Stimulated activated CD8-positive, alpha-beta memory T cell treated with anti-CD3 and anti-CD28 coated beads, Interleukin-15, amount 100 ng/mL, for 1 hour (primary cell): Measurements from ENCODE around the gene SLC34A3.

ENCODE experiments used
- DNase-seq: peaks from one replicate; pipeline ENCODE4 v3.0.0-alpha.2; 2020; ENCODE audit warnings: low read depth

The SLC34A3 gene

DNA sequence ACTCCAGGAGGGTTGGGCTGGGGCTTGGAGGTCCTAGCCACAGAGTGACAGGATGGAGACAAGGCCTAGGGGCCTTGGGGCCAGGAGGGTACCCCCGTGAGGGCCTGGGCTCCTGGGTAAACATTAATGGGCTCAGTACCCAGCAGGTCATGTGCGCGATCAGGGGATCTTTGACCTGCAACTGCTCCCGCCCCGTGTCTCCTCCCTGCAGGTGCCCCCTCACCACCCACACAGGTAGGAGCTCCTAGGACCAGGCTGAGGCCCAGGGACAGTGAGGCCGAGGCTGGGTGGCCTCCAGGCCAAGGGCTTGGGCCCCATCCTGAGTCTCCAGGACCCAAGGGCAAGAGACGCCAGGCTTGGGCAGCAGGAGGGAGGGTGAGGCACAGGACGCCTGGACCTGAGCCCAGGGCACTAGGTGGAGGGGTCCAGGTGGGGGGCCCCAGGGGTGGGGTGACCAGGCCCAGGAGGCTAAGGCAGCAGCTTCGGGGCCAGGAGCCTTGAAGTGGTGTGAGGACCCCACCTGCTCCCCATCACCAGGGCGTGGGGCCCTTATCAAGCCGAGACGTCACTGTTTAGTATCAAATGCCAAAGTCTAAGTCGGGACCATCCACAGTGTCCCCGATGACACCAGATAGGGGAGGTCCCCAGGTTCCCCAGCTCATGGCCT lies at the start of gene SLC34A3:
SLC34A3 (plus strand) TSS at position 197 of the 667 bp plus-strand sequence. CDS start 802 bp downstream, outside the sequence.
- no peak for DNase-seq

DNA sequence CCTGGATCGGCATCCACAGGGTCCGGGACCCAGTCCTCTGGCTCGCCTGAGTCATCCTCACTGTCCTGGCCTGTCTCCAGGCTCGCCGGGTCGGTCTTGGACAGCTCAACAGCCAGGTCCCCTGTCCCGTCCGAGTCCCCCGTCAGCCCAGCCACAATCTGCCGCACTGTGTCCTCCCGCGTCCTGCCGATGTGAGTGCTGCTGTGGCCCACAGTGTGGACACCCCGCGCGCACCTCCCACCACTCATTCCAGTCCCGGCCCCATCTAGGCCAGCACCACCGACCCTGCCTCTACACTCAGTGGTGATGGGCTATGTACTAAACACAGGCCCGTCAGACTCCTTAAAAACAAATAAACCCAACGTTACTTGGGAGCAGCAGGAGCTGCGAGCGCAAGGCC lies 49.0 kb upstream of the SLC34A3 start:
- DNase-seq = no peak

DNA sequence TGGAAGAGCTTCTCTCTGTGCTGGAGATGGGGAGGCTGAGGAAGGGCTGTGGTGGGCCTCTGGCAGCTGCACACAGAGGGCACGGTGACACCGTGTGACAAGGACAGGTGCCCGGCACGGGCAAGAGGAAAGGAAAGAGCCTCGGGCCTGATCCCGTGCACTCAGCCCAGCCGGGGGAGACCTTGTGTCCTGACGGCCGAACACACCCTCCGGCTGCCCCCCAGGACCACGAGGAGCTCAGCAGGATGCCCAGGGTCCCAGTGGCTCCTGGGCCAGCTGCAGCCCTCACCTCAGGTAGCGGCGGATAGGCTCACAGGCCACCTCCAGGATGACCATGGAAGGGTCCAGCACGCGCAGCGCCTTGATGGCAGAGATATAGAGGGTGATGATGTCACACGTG lies 47.9 kb upstream of the SLC34A3 start:
- no peak for DNase-seq

DNA sequence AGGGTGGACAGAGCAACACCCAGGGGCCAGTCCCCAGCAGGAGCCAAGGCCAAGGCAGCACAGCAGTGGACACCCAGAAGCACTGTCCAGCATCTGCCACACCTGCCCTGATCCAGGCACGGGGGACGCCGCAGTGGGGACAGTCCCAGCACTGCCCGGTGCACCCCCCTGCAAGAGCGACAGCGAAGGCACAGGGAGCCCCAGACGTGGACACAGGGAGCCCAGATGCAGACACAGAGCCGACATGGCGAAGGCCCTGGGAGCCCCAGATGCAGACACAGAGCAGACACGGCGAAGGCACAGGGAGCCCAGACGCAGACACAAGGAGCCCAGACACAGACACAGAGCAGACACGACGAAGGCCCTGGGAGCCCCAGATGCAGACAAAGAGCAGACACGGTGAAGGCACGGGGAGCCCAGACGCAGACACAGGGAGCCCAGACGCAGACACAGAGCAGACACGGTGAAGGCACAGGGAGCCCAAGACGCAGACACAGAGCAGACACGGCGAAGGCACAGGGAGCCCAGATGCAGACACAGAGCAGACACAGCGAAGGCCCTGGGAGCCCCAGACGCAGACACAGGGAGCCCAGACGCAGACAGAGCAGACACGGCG lies 46.6 kb upstream of the SLC34A3 start:
- no peak for DNase-seq

DNA sequence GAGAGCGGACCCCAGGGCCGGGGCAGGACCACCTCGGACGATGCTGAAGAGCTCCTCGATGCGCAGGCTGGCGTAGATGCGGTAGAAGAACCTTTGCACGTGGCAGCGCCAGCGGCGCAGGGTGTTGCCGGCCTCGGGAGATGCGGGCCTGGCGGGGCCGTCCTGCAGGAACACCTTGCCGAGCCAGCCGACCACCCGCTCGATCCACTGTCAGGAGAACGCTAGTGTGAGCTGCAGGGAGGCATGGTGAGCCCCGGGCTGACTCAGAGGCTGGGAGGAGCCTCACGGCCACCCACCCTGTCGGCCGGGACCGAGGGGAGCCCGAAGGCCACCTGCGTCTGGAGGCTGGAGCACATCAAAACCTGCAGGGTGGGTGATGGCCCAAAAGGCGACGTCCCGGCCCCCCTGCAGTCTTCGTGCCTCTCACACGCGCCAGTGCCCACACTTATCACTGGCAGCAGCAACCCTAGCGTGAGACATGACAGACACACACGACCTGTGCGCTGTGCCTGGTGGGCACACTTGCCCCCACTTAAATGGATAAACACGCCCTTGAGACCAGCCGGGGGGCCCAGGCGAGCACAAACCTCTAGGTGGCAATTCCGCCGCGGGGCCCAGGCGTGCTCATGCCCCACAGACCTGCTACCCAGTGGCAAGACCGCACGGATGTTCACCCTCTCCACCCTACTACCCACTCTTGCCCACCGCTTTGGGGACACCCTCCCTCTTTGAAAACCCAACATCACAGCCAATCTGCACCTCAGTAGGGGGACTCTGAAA lies 45.6 kb upstream of the SLC34A3 start:
- no peak for DNase-seq

DNA sequence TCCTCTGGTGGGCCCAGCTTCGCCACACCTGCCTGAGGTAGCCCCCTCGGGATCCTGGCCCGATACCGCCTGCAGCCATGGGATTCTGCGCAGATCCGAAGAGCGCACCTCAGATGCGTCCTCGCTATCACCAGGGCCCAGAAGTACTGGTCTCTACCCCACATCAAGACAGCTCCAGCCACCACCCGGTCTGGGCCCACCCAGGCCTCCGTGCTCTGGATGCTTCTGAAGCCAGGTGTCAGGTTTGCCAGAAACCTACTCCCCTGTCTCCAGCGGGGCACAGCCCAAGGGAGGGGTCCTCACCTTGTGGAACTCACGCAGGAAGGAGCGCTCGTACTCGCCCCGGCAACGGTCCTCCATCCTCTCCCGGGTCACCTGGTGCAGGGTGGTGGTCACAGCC lies 44.8 kb upstream of the SLC34A3 start:
- no peak for DNase-seq

DNA sequence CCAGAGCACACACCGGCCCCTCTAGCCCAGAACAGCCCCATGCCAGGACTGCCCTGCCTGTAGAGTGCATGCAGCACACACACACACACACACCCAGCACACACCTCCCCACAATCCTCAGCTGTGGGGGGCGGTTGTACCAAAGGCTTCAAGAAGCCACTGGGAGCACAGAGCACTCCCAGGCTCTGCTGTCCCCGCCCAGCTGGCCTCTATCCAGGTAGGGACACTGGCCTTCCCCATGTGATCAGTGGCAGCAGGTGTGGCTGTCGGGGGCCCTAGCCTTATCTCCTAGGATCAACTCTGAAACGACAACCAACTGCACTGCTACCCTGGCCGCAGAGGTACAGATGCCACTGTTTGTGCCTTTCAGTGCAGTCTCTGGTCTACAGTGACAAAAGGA lies 44.3 kb upstream of the SLC34A3 start:
- DNase-seq = no peak

DNA sequence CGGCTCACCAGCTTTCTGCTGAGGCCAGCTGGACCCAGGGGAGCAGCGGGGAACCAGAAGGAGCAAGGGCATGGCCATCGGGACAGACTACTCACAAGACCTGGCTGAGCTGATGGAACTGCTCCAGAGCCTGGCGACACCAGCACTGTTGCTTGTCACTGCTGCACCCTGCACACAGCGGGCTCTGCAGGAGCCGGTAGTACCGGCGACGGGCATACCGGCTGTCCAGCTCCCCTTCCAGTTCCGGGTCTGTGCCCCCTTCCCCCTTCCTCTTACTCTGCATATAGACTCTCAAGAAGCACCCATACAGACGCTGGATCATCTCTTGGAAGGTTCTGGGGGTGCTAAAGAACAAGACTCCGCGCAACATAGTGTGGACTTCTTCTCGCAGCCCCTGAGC lies 43.3 kb upstream of the SLC34A3 start:
- no peak for DNase-seq

DNA sequence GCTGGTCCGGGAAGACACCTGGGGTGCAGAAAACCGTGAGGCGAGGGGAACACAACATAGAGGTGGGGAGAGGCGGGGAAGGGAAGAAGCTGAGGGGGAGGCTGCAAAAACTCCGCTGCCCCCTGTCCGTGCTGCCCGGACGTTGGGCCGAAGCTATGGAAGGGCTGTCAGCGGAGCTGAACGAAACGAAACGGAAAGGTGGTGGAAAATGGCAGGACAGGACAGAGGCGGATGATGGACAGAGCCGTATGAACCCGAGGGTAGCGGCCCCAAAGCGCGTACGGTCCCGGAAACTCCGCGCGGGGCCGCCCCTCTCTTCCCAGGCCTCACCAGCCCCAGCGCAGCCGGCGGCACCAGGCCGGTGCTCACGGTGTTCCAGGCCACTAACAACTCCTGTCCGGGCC lies 42.6 kb upstream of the SLC34A3 start:
- DNase-seq = no peak

DNA sequence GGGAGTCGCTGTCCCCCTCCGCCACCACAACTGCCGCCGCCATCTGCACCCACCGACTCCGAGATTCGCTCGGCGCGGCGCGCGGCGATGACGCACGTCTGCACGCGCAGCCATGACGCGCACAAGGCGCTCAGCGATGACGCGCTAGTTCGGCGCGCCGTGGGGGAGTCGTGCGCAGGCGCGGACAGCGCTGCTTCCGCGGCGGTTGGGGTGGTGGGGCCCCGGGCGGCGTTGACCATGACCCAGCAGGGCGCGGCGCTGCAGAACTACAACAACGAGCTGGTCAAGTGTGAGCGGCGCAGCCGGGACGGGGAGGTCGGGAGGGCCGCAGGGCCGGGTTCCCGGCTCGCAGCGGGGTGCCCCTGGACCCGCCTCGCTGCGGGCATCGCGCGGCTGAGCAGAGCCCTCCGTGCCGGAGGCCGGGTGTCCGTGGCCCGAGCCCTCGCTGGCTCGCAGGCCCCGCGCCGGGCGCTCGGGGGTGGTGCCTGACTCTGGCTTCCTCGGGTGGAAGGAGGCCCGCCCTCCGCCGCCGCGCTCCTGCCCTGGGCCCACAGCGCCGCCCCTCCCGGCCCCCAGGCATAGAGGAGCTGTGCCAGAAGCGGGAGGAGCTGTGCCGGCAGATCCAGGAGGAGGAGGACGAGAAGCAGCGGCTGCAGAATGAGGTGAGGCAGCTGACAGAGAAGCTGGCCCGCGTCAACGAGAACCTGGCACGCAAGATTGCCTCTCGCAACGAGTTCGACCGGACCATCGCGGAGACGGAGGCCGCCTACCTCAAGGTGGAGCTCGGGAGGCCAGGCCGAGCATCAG lies 42.0 kb upstream of the SLC34A3 start, which contains the start of the genes ANAPC2 and SSNA1:
ANAPC2 (minus strand) TSS at position 71 of the 807 bp plus-strand sequence; CDS start at position 43, 28 bp downstream.
SSNA1 (plus strand) TSS at position 187 of the 807 bp plus-strand sequence; CDS start at position 238, 51 bp downstream.
- peak; percentile 85 for DNase-seq

DNA sequence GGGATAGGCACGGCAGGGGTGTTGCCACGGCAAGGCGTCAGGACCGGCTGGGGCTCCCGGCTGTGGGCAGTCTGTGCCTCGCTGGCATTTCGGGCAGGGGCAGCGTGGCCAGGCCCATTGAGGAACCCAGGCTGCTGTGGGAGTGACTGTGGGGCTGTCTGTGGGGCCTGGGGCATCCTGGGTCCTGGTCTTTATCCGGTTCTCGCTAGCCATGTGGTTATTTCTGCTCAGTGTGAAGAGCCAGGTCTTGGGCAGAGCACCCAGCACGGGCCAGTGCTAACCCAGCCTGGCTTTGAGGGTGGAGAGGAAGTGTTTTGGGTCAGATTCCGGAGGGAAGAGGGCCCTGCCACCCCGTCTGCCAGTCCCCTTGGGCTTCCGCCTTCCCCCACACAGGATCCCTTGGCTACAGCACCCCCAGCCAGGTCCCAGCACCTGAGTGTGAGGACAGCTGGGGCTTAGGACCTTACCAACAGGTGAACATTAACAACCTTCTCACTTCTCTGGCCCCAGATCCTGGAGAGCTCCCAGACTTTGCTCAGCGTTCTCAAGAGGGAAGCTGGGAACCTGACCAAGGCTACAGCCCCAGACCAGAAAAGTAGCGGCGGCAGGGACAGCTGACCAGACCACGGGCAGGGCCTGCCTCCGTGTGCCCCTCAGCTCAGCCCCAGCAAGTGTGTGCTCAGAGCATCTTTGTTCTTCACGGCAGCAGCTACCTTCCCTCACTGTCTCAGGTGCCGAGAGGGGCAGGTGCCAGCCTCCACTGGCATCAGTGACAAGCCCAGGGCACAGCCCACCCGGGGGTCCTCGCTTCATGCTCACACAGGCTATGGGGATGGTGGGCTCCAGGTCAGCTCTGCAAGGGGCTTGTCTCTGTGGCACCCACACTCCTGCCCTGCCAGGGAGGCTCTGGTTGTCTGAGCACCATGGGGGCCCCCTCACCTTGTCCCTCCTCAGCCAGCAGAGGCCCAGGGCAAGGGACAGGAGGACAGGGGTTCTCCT lies 41.1 kb upstream of the SLC34A3 start:
- DNase-seq = no peak

DNA sequence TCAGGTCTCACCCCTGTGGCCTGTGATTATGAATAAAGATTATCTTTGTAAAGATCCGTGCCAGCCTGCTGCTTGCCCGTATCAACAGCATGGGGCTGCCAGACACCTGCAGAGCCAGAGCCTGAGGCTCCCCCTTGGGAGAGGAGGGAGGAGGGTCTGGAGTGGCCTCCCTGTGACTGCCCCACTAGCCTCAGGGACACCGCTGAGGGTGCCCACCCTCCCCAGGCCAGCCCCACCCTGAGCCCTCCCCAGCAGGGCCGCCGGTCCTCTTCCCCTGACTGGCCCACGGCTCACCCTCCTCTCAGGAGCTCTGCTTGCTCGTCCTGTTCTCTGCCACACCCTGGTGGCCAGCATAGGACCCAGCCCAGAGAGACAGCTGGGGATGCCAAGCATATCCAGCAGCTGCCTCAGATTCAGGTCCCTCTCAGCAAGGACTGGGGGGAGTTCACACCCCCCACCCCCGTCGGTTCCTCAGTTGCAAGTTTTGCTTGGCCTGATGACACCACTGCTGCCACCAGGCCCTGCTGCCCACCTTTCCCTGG lies 40.3 kb upstream of the SLC34A3 start:
- DNase-seq = no peak

DNA sequence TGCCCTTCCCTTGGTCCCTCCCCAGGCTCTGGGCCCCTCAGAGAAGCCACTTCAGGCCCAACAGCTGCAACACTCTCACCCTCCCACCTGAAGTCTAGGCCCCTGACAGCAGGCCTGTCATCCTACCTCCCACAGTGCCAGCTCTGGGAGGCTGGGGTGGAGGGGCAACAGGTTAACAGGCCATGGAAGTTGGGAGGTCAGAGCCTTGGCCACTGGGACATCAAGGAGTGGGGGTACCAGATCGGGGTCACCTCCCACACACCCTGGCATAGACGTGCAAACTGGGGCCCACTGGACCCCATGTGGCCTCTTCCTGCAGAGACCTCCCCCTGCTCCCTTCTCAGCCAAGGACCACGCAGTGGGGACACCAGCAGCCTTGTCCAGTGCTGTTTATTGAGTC lies 39.5 kb upstream of the SLC34A3 start:
- no peak for DNase-seq

DNA sequence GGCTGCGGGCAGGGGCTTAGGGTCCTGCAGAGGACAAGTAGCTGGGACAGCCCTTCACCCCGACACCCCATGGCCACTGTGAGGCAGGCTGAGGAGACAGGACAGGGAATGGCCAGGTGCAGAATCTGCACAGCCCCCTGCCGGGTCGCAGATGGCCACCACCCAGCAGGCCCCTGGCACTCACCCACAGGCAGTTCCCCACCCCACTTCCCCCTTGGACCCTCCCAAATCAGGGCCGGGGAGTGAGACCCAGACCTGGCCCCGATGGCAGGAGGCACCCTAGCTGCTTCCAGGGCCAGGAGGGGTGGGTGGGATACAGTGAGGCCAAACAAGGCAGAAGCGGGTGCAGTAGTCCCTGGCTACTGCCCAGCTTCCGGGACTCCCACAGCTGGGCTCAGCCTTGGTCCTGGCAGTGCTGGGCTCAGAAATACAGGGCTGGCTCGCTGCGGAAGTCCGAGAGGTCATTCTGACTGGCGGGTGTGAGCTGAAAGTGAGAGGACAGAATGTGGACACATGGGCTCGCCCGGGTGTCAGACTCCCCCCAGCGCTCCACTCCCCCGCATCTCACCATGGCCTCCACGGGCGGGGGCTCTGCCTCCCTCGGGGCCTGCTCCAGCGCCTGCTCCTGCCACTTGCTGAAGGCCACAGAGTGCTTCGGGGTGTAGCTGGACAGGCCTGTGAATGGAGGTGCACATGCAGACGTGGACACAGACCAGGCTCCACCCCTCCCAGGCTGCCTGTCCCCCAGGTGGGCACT lies 38.8 kb upstream of the SLC34A3 start:
- DNase-seq = no peak

DNA sequence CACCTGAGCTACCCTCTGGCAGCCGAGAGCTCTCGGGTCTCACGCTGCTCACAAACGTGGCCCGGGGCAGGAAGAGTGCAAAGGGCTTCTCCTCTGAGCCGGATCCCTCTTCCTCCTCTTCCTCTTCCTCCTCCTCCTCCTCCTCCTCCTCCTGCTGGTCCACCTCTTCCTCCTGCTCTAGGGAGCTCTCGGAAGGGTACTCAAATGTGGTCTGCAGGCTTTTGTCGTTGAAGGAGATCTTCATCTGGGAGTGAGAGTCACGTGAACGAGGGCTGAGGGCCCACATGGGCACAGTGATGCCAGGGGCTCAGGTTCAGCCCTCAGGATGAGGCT lies 38.3 kb upstream of the SLC34A3 start:
- DNase-seq = no peak

DNA sequence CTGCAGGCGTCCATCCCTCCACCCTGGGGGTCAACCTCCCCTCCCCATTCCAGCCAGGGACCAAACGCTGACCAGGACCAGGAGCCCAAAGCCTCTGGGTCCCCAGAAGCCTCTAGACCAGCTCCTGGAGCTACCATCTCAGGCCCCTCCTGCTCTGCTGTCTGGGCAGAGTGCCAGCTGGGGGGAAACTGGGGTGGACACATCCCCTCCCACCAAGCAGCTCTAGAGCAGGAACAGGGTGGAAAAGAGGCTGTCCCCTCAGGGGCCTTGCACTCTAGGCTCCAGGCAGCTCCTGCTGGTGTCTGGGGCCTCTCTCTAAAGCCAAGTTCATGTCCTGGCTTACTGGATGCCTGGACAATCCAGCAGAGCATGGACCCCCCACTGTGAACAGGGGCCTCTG lies 37.8 kb upstream of the SLC34A3 start:
- DNase-seq = no peak

DNA sequence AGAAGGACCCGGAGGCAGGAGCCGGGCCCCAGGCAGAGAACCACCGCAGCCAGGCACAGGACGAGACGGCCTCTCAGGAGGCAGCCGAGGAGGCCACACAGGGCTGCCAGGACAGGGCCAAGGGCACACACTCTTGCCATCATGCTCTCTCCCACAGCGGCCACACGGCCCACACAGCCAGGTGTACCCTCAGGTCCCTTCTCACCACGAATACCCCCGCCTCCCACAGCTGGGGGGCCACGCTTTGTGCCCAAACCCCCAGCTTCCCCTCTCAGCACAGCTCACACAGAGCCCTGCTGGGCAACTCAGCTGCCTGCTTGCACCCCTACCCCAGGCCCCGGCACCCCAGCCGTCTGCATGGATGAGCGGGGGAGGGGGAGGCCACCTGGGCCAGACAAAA lies 36.9 kb upstream of the SLC34A3 start:
- DNase-seq = no peak

DNA sequence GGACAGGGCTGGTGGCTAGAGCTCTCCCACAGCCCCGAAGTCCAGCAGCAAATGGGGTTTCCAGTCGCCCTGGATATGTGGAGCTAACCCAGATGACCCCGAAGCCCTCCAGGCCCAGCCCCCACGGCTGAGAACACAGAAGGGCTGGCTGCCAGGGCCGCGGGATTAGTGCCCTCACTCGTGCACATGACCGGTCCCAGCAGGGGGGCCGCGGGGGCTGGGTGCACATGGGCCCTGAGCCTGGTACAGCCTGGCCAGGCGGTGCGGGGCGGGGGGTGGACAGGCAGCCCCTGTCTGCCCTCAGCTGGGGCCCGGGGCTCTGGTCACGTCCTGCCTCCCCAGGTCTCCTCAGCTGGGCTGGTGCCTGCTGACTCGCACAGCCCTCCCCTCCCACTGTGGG lies 36.3 kb upstream of the SLC34A3 start:
- no peak for DNase-seq

DNA sequence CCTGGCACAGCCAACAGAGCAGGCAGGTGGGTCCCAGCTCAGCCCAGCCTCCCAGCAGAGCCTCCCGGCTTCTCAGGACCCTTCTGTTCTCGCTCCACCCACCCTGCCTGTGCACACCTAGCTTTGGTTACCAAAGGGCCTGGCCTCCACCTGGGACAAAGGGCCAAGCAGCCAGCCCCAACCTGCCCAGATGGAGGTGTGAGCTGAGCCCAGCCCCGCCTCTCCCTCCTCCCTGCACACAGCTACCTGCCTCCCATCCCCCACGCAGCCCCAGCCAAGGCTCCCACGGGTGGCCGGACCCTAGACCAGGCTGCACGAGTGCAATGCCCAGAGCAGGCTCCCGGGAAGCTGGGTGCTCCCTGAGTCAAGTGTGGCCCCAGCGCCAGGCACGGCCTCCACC lies 35.8 kb upstream of the SLC34A3 start:
- no peak for DNase-seq
